OCI-LY3 (cell line): ENCODE data around the gene SOX4.

Source experiments
- EZH2phosphoT487 ChIP-seq: fragments of 200-600 bp; shearing (Covaris generic); IDR thresholded peaks from 2 replicates; pipeline ENCODE4 v1.6.1; 2018; ENCODE audit warnings: antibody characterized with exemption, mixed run types, low read depth
- TF ChIP-seq, protein P1 (sequence below): fragments of 200-600, 300-600 bp; sonication (generic); IDR thresholded peaks from 2 replicates; pipeline ENCODE4 v1.5.1; 2014; ENCODE audit warnings: antibody characterized with exemption, low read length, low read depth

DNA sequence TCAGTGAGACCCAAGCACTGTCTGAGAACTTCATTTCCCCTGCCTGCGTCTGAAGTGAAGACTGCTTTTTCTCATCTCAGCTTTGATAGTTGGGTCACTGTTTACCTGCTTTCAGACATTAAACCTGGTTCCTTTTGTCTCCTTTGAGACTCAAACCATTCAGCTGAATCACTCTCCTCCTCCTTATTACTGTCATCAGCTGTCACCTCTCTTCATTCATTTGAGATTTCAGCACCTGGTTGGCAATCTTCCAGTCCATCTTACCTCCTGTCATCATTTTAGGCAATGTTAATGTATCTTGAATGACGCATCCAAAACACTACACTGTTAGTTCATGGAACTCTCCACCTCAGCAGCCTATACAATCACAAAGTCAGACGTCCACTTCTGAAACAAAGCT, 34.3 kb upstream of the SOX4 start:
- TF ChIP-seq EZH2phosphoT487, result no peak
- TF ChIP-seq, protein P1, sequence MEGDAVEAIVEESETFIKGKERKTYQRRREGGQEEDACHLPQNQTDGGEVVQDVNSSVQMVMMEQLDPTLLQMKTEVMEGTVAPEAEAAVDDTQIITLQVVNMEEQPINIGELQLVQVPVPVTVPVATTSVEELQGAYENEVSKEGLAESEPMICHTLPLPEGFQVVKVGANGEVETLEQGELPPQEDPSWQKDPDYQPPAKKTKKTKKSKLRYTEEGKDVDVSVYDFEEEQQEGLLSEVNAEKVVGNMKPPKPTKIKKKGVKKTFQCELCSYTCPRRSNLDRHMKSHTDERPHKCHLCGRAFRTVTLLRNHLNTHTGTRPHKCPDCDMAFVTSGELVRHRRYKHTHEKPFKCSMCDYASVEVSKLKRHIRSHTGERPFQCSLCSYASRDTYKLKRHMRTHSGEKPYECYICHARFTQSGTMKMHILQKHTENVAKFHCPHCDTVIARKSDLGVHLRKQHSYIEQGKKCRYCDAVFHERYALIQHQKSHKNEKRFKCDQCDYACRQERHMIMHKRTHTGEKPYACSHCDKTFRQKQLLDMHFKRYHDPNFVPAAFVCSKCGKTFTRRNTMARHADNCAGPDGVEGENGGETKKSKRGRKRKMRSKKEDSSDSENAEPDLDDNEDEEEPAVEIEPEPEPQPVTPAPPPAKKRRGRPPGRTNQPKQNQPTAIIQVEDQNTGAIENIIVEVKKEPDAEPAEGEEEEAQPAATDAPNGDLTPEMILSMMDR, result no peak
